Lower leg skin (tissue), 3 donors: ENCODE measurements around the gene SLC25A29.

ENCODE experiments used
- POLR2A ChIP-seq, 2 donors: fragments of 450-650 bp; IDR thresholded peaks; one replicate each; pipeline ENCODE4 v1.6.1; 2016 to 2017; ENCODE audit warnings: antibody characterized with exemption in 2 of 2, mild to moderate bottlenecking in 1 of 2, moderate library complexity in 1 of 2
- TF ChIP-seq, protein P1 (sequence below), 3 donors: fragments of 450-650 bp; IDR thresholded peaks; one replicate each; pipeline ENCODE4 v1.5.1; 2016; ENCODE audit warnings: antibody characterized with exemption in 3 of 3, mild to moderate bottlenecking in 3 of 3, moderate library complexity in 2 of 3

DNA sequence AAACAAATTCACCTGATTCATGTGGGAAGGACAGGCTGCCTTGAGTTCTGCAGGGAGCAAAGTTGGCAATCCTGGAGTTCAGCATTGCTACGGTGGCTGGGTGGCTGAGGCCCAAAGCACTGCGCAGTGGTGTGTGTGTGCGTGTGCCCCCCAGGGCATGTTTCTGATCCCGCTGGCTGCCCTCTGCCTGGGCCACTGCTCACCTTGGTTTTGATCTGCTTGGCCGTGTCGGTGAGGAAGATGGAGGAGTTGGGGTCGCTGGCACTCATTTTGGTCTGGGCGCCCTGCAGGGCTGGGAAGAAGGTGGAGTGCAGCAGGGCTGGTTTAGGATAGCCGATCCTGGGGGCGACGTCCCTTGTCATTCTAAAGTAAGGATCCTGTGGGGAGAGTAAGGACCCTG lies 36.0 kb upstream of the SLC25A29 start:
- TF ChIP-seq, protein P1, sequence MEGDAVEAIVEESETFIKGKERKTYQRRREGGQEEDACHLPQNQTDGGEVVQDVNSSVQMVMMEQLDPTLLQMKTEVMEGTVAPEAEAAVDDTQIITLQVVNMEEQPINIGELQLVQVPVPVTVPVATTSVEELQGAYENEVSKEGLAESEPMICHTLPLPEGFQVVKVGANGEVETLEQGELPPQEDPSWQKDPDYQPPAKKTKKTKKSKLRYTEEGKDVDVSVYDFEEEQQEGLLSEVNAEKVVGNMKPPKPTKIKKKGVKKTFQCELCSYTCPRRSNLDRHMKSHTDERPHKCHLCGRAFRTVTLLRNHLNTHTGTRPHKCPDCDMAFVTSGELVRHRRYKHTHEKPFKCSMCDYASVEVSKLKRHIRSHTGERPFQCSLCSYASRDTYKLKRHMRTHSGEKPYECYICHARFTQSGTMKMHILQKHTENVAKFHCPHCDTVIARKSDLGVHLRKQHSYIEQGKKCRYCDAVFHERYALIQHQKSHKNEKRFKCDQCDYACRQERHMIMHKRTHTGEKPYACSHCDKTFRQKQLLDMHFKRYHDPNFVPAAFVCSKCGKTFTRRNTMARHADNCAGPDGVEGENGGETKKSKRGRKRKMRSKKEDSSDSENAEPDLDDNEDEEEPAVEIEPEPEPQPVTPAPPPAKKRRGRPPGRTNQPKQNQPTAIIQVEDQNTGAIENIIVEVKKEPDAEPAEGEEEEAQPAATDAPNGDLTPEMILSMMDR (IDR thresholded peaks at IDR 0.05) = no peak
- TF ChIP-seq POLR2A (IDR thresholded peaks at IDR 0.05) = no peak
